Pancreas (tissue), 10 donors: ENCODE data around the gene PRSS23. TPM values are rescaled to one million over a fixed set of nuclear protein-coding genes. Genes with fewer than 3 reads are reported as not detected.
"Not testable (repeated sequence)": the region's sequence is repeated elsewhere in the genome, so short reads cannot be mapped to it uniquely, and the experiment has no call there.

ENCODE experiments used
- ATAC-seq, 4 donors: fragments of 200-7000 bp; cut with Tn5 transposase; one replicate each; pipeline versions ENCODE4 v1.8.0 to v1.9.1; 2020; ENCODE audit warnings: mild to moderate bottlenecking in 4 of 4, moderate library complexity in 4 of 4
- DNase-seq, 6 donors: peaks; one replicate each; pipeline ENCODE4 v3.0.0-alpha.2; 2020
- FAIRE-seq: peaks from 2 replicates; lab custom pipeline; 2012; peaks lifted over from hg19 to GRCh38; lab: Jason Lieb, UNC
- H3K27ac ChIP-seq, 4 donors: fragments of 200-600 bp; sonication (generic); 1 replicate in 3 of 4; 2 replicates in 1 of 4; pipeline versions ENCODE4 v1.5.0 to v1.8.0; 2020
- H3K27me3 ChIP-seq, 4 donors: fragments of 200-600 bp; one replicate each; pipeline ENCODE4 v1.8.0; 2021
- H3K36me3 ChIP-seq, 3 donors: fragments of 200-600 bp; sonication (generic) in 1 of 3; one replicate each; pipeline versions ENCODE4 v1.5.0 to v1.8.0; 2020 to 2021
- H3K4me1 ChIP-seq, 3 donors: fragments of 200-600 bp; one replicate each; pipeline ENCODE4 v1.8.0; 2021
- H3K4me3 ChIP-seq, 4 donors: fragments of 200-600 bp; sonication (generic) in 2 of 4; one replicate each; pipeline versions ENCODE4 v1.5.0 to v1.8.0; 2020 to 2021
- H3K9me3 ChIP-seq, 4 donors: fragments of 200-600 bp; one replicate each; pipeline ENCODE4 v1.8.0; 2021
- CTCF ChIP-seq, 4 donors: fragments of 200-600 bp; sonication (generic) in 3 of 4; IDR thresholded peaks; one replicate each; pipeline versions ENCODE4 v1.5.0 to v1.8.0; 2021; ENCODE audit warnings: antibody characterized with exemption in 4 of 4
- WGBS, 2 donors: extraction: QIAGEN DNeasy Blood & Tissue Kit; methylation state at CpG; one replicate each; pipeline ENCODE4 v1.1.7; 2013; 5-methylcytosine and 5-hydroxymethylcytosine counted together
- intact Hi-C, 3 donors: fragments of 100-400 bp; cut with DNase I; formaldehyde crosslinking; loops; one replicate each; pipeline versions ENCODE4 v1.11.1 to v1.14.2; 2022
- polyA plus RNA-seq, 2 donors: library from polyadenylated mRNA; stranded (reverse); fragments of 200-250 nt; gene quantifications; one replicate each; pipeline ENCODE4 v1.2.3, GENCODE V29; 2013
- total RNA-seq, 6 donors: library from RNA; stranded (reverse); fragmentation: NEBNext Ultra II Directional in 4 of 6; extraction: Animal tissue kit (Norgen Biotek cat#: 25700) in 4 of 6; gene quantifications; one replicate each; pipeline versions ENCODE4 v1.2.1 to v1.2.4, GENCODE V29; 2021 to 2023
- donor health status: healthy with polysubstance abuse.
- donor health status: DM: no; HTN: no; CAD: no; lungs with moderate emphysema.
- donor health status: DM: no; HTN: no; CAD: no.
- donor health status: control.
- donor health status: control.
- donor health status: Bipolar disorder and iron deficiency.
- donor health status: DM: yes; HTN: yes; CAD: no.
- donor health status: DM: no; HTN: no; CAD: no.
- donor health status: DM: no; HTN: no; CAD: no.
- donor health status: DM: yes; HTN: yes; CAD: no.

Gene PRSS23
- total and polyA plus RNA-seq, 8 donors, result 4.4 to 29.4 (median 11.4) TPM

GRCh38 chr11:86760577-86760976 lies 39.8 kb upstream of the PRSS23 start:
- Histone ChIP-seq H3K4me3 (no peak overlapping the region), H3K27me3 (no peaks in the 10 kb centered on the region), H3K27ac (no peak overlapping the region), H3K4me1 (no peaks in the 10 kb centered on the region), H3K36me3 (no peaks in the 10 kb centered on the region), H3K9me3 (no peaks in the 10 kb centered on the region)
- DNase-seq (no peak), FAIRE-seq (no peak), ATAC-seq (no peak)
- WGBS, 2 donors, result 100% methylated on average over 1 of the region's 1 CpG
- intact Hi-C loops, result no loop called here
- no peak for TF ChIP-seq CTCF (IDR thresholded peaks at IDR 0.05)

- Histone ChIP-seq H3K27ac (no peak overlapping the region), H3K27me3 (no peaks in the 10 kb centered on the region), H3K9me3 (no peaks in the 10 kb centered on the region), H3K36me3 (no peaks in the 10 kb centered on the region), H3K4me3 (no peak overlapping the region), H3K4me1 (no peaks in the 10 kb centered on the region)
- ATAC-seq (no peak), FAIRE-seq (no peak), DNase-seq (no peak)
- no peak for TF ChIP-seq CTCF (IDR thresholded peaks at IDR 0.05)
- WGBS, 2 donors, result 73 to 88% methylated on average over 2 of the region's 2 CpGs
- intact Hi-C loops, result no loop called here
These were observed 38.4 kb upstream of the PRSS23 start for GRCh38 chr11:86761978-86762377.

- no peak for ATAC-seq
- intact Hi-C loops, result no loop called here
- WGBS, 2 donors, result 87% methylated on average over 4 of the region's 4 CpGs
These were observed 35.1 kb upstream of the PRSS23 start for GRCh38 chr11:86765203-86765602.

GRCh38 chr11:86765878-86766277 lies 34.5 kb upstream of the PRSS23 start:
- DNase-seq, result no peak
- no peak overlapping the region for H3K4me3 ChIP-seq
- H3K4me1 ChIP-seq, result no peaks in the 10 kb centered on the region
- no peaks in the 10 kb centered on the region for H3K27me3 ChIP-seq
- H3K27ac ChIP-seq, result no peak overlapping the region
- TF ChIP-seq CTCF (IDR thresholded peaks at IDR 0.05), result no peak
- no peak for FAIRE-seq
- no peaks in the 10 kb centered on the region for H3K36me3 ChIP-seq
- no peaks in the 10 kb centered on the region for H3K9me3 ChIP-seq
- 68 to 91% methylated on average over 2 of the region's 2 CpGs for WGBS, 2 donors
- no peak for ATAC-seq
- intact Hi-C loops, result no loop called here

More at GRCh38 chr11:86765203-86765602, 35.1 kb upstream of the PRSS23 start:
- H3K36me3 ChIP-seq, result no peaks in the 10 kb centered on the region
- FAIRE-seq (no peak), DNase-seq (no peak)
- H3K4me1 ChIP-seq, result no peaks in the 10 kb centered on the region
- no peaks in the 10 kb centered on the region for H3K9me3 ChIP-seq
- no peak overlapping the region for H3K27ac ChIP-seq
- no peak overlapping the region for H3K4me3 ChIP-seq
- H3K27me3 ChIP-seq, result no peaks in the 10 kb centered on the region
- TF ChIP-seq CTCF (IDR thresholded peaks at IDR 0.05), result no peak

GRCh38 chr11:86769219-86769618 lies 31.1 kb upstream of the PRSS23 start:
- no peak for TF ChIP-seq CTCF (IDR thresholded peaks at IDR 0.05)
- H3K27ac ChIP-seq, result no peak overlapping the region
- H3K4me3 ChIP-seq, result no peak overlapping the region
- intact Hi-C loops, result no loop called here
- no peak for FAIRE-seq
- 56 to 59% methylated on average over 2 of the region's 2 CpGs for WGBS, 2 donors
- no peaks in the 10 kb centered on the region for H3K36me3 ChIP-seq
- peaks cover 0 to 3% (median 0%) of the 10 kb centered on the region in 3 donors for H3K4me1 ChIP-seq
- no peaks in the 10 kb centered on the region for H3K9me3 ChIP-seq
- DNase-seq, result no peak
- no peak for ATAC-seq
- no peaks in the 10 kb centered on the region for H3K27me3 ChIP-seq

- 95 to 97% methylated on average over 25 to 34 of the region's 34 CpGs for WGBS, 2 donors
- H3K9me3 ChIP-seq, H3K4me3 ChIP-seq, H3K4me1 ChIP-seq, H3K36me3 ChIP-seq, FAIRE-seq, ATAC-seq, H3K27ac ChIP-seq, H3K27me3 ChIP-seq, intact Hi-C loops: not testable (repeated sequence)
- peak in 1 of 6 donors; percentile 42 for DNase-seq
These were observed 29.8 kb upstream of the PRSS23 start for GRCh38 chr11:86770473-86771027.
